CD4-positive, alpha-beta T cell (primary cell): ENCODE measurements around the gene MIOS. TPM values are rescaled to one million over a fixed set of nuclear protein-coding genes. Genes with fewer than 3 reads are reported as not detected.

Experiments used
- ATAC-seq: fragments of 200-7000 bp; cut with Tn5 transposase; one replicate; pipeline ENCODE4 v1.10.0; 2022; ENCODE audit warnings: mild to moderate bottlenecking; ENCODE audit not compliant: poor library complexity
- CTCF ChIA-PET: fragments of 350-600 bp; sonication (Branson Sonifier 250); formaldehyde crosslinking; loops from one replicate; lab custom pipeline; 2021; ENCODE audit warnings: antibody characterized with exemption, inconsistent platforms; lab: Charles Lee
- POLR2A ChIA-PET: fragments of 350-600 bp; sonication (Branson Sonifier 250); formaldehyde crosslinking; loops from one replicate; lab custom pipeline; 2021; ENCODE audit warnings: antibody characterized with exemption, inconsistent platforms; lab: Charles Lee
- DNase-seq, 14 experiments: peaks; one replicate each; pipeline ENCODE4 v3.0.0-alpha.2; 2013 to 2020; ENCODE audit warnings: mixed read lengths in 2 of 14
- H3K27ac ChIP-seq, 2 donors: one replicate each; pipeline versions ENCODE4 v1.5.1 to v1.7.0; 2013; ENCODE audit warnings: low read length in 2 of 2, low read depth in 1 of 2, mild to moderate bottlenecking in 1 of 2
- H3K27me3 ChIP-seq, 2 experiments: 1 replicate in 1 of 2; 2 replicates in 1 of 2; pipeline versions ENCODE4 v1.6.1 to v1.7.0; 2013; ENCODE audit warnings: low read length in 2 of 2, control low read depth in 1 of 2, mild to moderate bottlenecking in 1 of 2, moderate library complexity in 1 of 2; ENCODE audit not compliant: insufficient read depth in 2 of 2, control insufficient read depth in 1 of 2
- H3K36me3 ChIP-seq: one replicate; pipeline ENCODE4 v1.6.1; 2013; ENCODE audit warnings: low read length, control low read depth; ENCODE audit not compliant: insufficient read depth
- H3K4me1 ChIP-seq: one replicate; pipeline ENCODE4 v1.6.1; 2013; ENCODE audit warnings: low read length, control low read depth; ENCODE audit not compliant: insufficient read depth
- H3K4me3 ChIP-seq: one replicate; pipeline ENCODE4 v1.5.1; 2013; ENCODE audit warnings: mild to moderate bottlenecking, low read length, moderate library complexity
- H3K9me3 ChIP-seq, 2 experiments: 1 replicate in 1 of 2; 2 replicates in 1 of 2; pipeline versions ENCODE4 v1.6.1 to v1.7.0; 2013; ENCODE audit warnings: low read length in 2 of 2, mild to moderate bottlenecking in 2 of 2, control low read depth in 1 of 2, moderate library complexity in 1 of 2; ENCODE audit not compliant: control insufficient read depth in 1 of 2, insufficient read depth in 1 of 2
- H3K27ac Mint-ChIP-seq: one replicate; pipeline ENCODE4 v1.8.0; 2020; ENCODE audit warnings: mixed read lengths
- H3K27me3 Mint-ChIP-seq: one replicate; pipeline ENCODE4 v1.8.0; 2021; ENCODE audit warnings: mixed read lengths
- H3K36me3 Mint-ChIP-seq: one replicate; pipeline ENCODE4 v1.8.0; 2021; ENCODE audit warnings: low read depth, mixed read lengths
- H3K4me1 Mint-ChIP-seq: one replicate; pipeline ENCODE4 v1.8.0; 2021; ENCODE audit warnings: low read depth, mixed read lengths
- H3K4me3 Mint-ChIP-seq: one replicate; pipeline ENCODE4 v1.8.0; 2020; ENCODE audit warnings: mild to moderate bottlenecking, mixed read lengths
- H3K9me3 Mint-ChIP-seq: one replicate; pipeline ENCODE4 v1.8.0; 2020; ENCODE audit warnings: mixed read lengths
- intact Hi-C, 2 experiments: fragments of 100-400 bp; cut with DNase I in 1 of 2; cut with micrococcal nuclease in 1 of 2; formaldehyde crosslinking; loops; one replicate each; pipeline versions ENCODE4 v1.15.1 to v1.9.0; 2023 to 2025; cut with DNase I, micrococcal nuclease
- total RNA-seq, 174 experiments: library from RNA in 2 of 174; stranded (reverse) in 2 of 174; gene quantifications; one replicate each; pipeline ENCODE4 v1.2.3 and lab custom pipeline; 2021 to 2026
- TF ChIP-seq, protein P1 (sequence below): fragments of 200-600 bp; IDR thresholded peaks from one replicate; pipeline ENCODE4 v1.8.0; 2022; ENCODE audit warnings: antibody characterized with exemption, mild to moderate bottlenecking

The MIOS gene
- total RNA-seq, 2 experiments from 2014 or later: 30.8 to 33.3 TPM

DNA sequence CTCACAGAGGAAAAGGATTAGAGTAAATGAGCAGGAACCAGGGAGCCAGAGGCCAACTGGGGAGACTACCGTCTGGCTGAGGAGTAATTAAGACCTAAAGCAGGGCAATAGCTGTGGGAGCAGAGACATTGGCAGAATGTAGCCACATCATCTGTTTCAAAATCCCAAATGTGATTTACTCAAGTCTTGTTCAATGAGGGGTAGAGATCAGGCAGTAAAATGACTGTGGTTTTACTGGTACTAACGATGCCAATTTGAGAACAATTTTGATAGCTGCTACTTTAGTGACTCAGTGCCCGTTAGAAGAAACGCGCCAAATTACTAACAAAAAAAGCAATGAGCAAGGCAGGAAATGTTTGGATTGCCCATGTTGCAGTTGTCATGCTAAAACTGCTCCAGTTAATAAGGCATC is 12.7 kb upstream of the MIOS start:
- no peaks in the 10 kb centered on the region for H3K27me3 Mint-ChIP-seq
- peaks cover 6% of the 10 kb centered on the region for H3K9me3 Mint-ChIP-seq
- DNase-seq (no peak), ATAC-seq (no peak)
- Histone ChIP-seq H3K27ac (no peak overlapping the region), H3K27me3 (no peaks in the 10 kb centered on the region), H3K9me3 (peaks cover 0 to 10% of the 10 kb centered on the region in 2 experiments), H3K36me3 (no peaks in the 10 kb centered on the region), H3K4me3 (no peak overlapping the region), H3K4me1 (no peaks in the 10 kb centered on the region)
- H3K27ac Mint-ChIP-seq: no peak overlapping the region
- CTCF ChIA-PET: interaction anchor here (1.8 kb wide), 1 partner anchor 451 kb away, joined by 5 read pairs; no protein-coding TSS in a partner anchor
- intact Hi-C loops: no loop called here
- H3K36me3 Mint-ChIP-seq: no peaks in the 10 kb centered on the region
- H3K4me1 Mint-ChIP-seq: no peaks in the 10 kb centered on the region
- POLR2A ChIA-PET: no interaction called here
- TF ChIP-seq, protein P1, sequence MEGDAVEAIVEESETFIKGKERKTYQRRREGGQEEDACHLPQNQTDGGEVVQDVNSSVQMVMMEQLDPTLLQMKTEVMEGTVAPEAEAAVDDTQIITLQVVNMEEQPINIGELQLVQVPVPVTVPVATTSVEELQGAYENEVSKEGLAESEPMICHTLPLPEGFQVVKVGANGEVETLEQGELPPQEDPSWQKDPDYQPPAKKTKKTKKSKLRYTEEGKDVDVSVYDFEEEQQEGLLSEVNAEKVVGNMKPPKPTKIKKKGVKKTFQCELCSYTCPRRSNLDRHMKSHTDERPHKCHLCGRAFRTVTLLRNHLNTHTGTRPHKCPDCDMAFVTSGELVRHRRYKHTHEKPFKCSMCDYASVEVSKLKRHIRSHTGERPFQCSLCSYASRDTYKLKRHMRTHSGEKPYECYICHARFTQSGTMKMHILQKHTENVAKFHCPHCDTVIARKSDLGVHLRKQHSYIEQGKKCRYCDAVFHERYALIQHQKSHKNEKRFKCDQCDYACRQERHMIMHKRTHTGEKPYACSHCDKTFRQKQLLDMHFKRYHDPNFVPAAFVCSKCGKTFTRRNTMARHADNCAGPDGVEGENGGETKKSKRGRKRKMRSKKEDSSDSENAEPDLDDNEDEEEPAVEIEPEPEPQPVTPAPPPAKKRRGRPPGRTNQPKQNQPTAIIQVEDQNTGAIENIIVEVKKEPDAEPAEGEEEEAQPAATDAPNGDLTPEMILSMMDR: no peak
- no peak overlapping the region for H3K4me3 Mint-ChIP-seq

DNA sequence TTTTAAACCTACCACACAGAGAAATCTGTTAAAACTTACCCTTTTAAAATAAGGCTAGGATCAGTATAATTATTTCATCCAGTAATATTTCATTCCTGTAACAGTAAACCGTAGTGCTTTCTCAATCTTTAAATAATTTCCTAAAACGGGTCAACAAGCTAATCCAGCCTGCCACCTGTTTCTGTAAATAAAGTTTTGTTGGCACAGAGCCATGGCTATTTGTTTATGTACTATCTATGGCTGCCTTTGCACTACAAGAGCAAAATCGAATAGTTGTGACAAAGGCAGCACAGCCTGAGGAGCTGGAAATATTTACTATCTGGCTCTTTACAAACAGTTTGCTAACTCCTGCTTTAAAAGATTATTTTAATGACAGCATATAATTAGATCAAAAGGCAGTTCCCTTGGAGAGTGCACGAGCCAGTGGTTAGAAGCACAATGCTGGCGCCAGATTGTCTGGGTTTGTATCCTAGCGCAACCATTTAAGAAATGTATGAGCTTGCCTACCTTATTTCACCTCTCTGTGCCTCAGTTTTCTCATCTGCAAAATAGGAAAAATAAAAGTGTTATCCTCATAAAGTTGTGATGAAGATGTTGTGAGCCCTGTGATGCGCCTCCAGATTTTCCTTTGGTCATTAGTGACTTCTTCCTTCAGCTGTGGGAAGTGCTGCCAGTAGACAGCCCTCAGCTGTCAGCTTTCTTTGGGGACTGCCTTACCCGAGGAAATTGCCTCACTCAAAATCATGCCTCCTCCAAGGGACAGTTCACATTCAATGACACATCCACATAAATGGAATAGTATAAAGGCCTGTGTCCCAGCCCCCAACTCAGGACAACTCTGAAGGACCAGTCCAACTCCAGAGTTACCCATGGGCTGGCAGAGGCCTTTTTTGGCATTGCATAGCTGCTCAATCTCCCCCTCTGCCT is 11.8 kb upstream of the MIOS start:
- Histone ChIP-seq H3K36me3 (no peaks in the 10 kb centered on the region), H3K27me3 (no peaks in the 10 kb centered on the region), H3K4me1 (no peaks in the 10 kb centered on the region), H3K9me3 (peaks cover 0 to 10% of the 10 kb centered on the region in 2 experiments), H3K4me3 (no peak overlapping the region), H3K27ac (no peak overlapping the region)
- POLR2A ChIA-PET: no interaction called here
- TF ChIP-seq, protein P1: no peak
- Mint-ChIP-seq H3K4me1 (no peaks in the 10 kb centered on the region), H3K27me3 (no peaks in the 10 kb centered on the region), H3K9me3 (peaks cover 8% of the 10 kb centered on the region), H3K4me3 (no peak overlapping the region), H3K36me3 (no peaks in the 10 kb centered on the region), H3K27ac (no peak overlapping the region)
- intact Hi-C loops: no loop called here
- no peak for ATAC-seq
- CTCF ChIA-PET: interaction anchor here (1.8 kb wide), 1 partner anchor 451 kb away, joined by 5 read pairs; no protein-coding TSS in a partner anchor
- DNase-seq: no peak

DNA sequence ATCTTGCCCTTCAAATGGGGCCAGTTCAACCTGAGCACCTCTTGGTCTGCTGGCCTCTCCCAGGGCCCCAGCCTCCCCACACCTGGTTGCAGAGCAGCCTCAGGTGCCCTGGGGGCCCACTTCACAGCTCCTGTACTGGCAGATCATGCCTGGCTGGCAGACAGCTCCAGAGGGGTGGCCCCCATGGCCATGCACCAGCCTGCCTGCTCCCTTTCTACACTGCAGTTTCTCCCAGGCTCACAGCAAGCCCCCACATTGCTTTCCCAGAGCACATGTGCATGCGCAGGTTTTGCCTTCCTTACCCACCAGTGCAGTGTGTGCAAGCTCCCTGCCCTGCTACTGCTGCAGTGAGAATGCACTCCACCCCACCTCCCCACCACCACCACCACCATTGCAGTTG is 9.8 kb upstream of the MIOS start:
- Histone ChIP-seq H3K4me3 (no peak overlapping the region), H3K9me3 (peaks cover 0 to 10% of the 10 kb centered on the region in 2 experiments), H3K4me1 (no peaks in the 10 kb centered on the region), H3K27me3 (no peaks in the 10 kb centered on the region), H3K27ac (no peak overlapping the region), H3K36me3 (no peaks in the 10 kb centered on the region)
- no peak overlapping the region for H3K4me3 Mint-ChIP-seq
- ATAC-seq: no peak
- H3K27me3 Mint-ChIP-seq: no peaks in the 10 kb centered on the region
- H3K36me3 Mint-ChIP-seq: no peaks in the 10 kb centered on the region
- H3K27ac Mint-ChIP-seq: no peak overlapping the region
- intact Hi-C loops: no loop called here
- no peaks in the 10 kb centered on the region for H3K4me1 Mint-ChIP-seq
- TF ChIP-seq, protein P1: no peak
- peaks cover 8% of the 10 kb centered on the region for H3K9me3 Mint-ChIP-seq
- POLR2A ChIA-PET: no interaction called here
- no peak for DNase-seq
- CTCF ChIA-PET: no interaction called here
